ENCODE measurements around the gene QRICH1.

DNA sequence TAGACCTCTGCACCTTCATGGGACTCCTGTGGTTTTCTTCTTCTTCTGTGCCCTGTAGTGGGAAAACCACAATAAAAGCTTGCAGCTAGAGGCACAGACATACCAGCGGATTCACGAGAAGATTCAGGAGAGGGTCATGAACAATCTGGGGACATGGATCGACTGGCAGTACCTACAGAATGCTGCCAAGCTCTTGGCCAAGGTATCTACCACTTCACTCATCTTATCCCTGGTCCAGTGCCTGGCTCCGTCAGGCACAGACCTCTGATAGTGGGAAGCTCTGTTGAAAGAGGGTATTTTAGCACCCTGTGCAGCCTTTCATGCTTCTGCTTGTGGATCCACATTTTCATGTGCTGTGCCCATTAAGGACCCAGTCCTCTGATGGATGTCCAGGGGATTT, 113.6 kb downstream of the QRICH1 start:
- TF ChIP-seq, protein P1, sequence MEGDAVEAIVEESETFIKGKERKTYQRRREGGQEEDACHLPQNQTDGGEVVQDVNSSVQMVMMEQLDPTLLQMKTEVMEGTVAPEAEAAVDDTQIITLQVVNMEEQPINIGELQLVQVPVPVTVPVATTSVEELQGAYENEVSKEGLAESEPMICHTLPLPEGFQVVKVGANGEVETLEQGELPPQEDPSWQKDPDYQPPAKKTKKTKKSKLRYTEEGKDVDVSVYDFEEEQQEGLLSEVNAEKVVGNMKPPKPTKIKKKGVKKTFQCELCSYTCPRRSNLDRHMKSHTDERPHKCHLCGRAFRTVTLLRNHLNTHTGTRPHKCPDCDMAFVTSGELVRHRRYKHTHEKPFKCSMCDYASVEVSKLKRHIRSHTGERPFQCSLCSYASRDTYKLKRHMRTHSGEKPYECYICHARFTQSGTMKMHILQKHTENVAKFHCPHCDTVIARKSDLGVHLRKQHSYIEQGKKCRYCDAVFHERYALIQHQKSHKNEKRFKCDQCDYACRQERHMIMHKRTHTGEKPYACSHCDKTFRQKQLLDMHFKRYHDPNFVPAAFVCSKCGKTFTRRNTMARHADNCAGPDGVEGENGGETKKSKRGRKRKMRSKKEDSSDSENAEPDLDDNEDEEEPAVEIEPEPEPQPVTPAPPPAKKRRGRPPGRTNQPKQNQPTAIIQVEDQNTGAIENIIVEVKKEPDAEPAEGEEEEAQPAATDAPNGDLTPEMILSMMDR (IDR thresholded peaks at IDR 0.05) = no peak
- TF ChIP-seq POLR2AphosphoS5 (IDR thresholded peaks at IDR 0.05) (no peak), POLR2A (IDR thresholded peaks at IDR 0.05) (no peak)

Data from breast epithelium (tissue), 3 donors.